H1 (cell line): ENCODE results near the gene OR1K1. TPM values are rescaled to one million over a fixed set of nuclear protein-coding genes. Genes with fewer than 3 reads are reported as not detected.
A peak's percentile ranks its signal among the peaks of the same experiment; 100 is the strongest.

Experiments
- CTCF ChIA-PET: fragments of 300-600 bp; sonication (Branson Sonifier 250); formaldehyde crosslinking; loops from one replicate; lab custom pipeline; 2021; ENCODE audit not compliant: partially characterized antibody; lab: Charles Lee
- POLR2A ChIA-PET: fragments of 300-600 bp; sonication (Branson Sonifier 250); formaldehyde crosslinking; loops from one replicate; lab custom pipeline; 2021; ENCODE audit warnings: inconsistent platforms; ENCODE audit not compliant: partially characterized antibody; lab: Charles Lee
- DNase-seq, 2 experiments: peaks; one replicate each; pipeline versions ENCODE4 v3.0.0 to v3.0.0-alpha.2; 2010 to 2022; ENCODE audit warnings: low spot score in 2 of 2, low read depth in 1 of 2, mixed read lengths in 1 of 2
- FAIRE-seq: peaks from 2 replicates; lab custom pipeline; 2011; peaks lifted over from hg19 to GRCh38; lab: Jason Lieb, UNC
- H2AFZ ChIP-seq: 2 replicates; pipeline ENCODE4 v1.8.1; 2012; ENCODE audit warnings: low read length, inconsistent platforms
- H2AK5ac ChIP-seq: 2 replicates; pipeline ENCODE4 v1.6.1; 2013; ENCODE audit warnings: low read depth, low read length
- H2BK120ac ChIP-seq: replicated peaks from 2 replicates; pipeline ENCODE3; 2013; ENCODE audit warnings: low read depth, low read length, inconsistent platforms
- H2BK12ac ChIP-seq: 2 replicates; pipeline ENCODE4 v1.6.1; 2013; ENCODE audit warnings: low read depth, low read length
- H2BK15ac ChIP-seq: 2 replicates; pipeline ENCODE4 v1.6.1; 2013; ENCODE audit warnings: low read length
- H2BK20ac ChIP-seq: 2 replicates; pipeline ENCODE4 v1.6.1; 2013; ENCODE audit warnings: low read length
- H2BK5ac ChIP-seq: 2 replicates; pipeline ENCODE4 v1.6.1; 2013; ENCODE audit warnings: low read depth, low read length
- H3K14ac ChIP-seq: 2 replicates; pipeline ENCODE4 v1.6.1; 2013; ENCODE audit warnings: inconsistent platforms; ENCODE audit not compliant: insufficient read length
- H3K18ac ChIP-seq: 2 replicates; pipeline ENCODE4 v1.6.1; 2013; ENCODE audit warnings: low read length; ENCODE audit errors: extremely low read depth
- H3K23ac ChIP-seq: 2 replicates; pipeline ENCODE4 v1.6.1; 2013; ENCODE audit warnings: inconsistent platforms; ENCODE audit not compliant: insufficient read length
- H3K23me2 ChIP-seq: 2 replicates; pipeline ENCODE4 v1.6.1; 2013; ENCODE audit warnings: low read depth, low read length
- H3K27ac ChIP-seq: 2 replicates; pipeline ENCODE4 v1.6.1; 2011; ENCODE audit warnings: low read depth, low read length, inconsistent platforms
- H3K27me3 ChIP-seq, 4 experiments: replicated peaks in 1 of 4; 1 replicate in 1 of 4; 2 replicates in 3 of 4; pipeline versions ENCODE4 v1.6.1 to v1.8.1; 2011 to 2013; ENCODE audit warnings: low read length in 3 of 4, mild to moderate bottlenecking in 3 of 4, inconsistent platforms in 2 of 4, mixed read lengths in 2 of 4, moderate library complexity in 1 of 4; ENCODE audit not compliant: control insufficient read depth in 3 of 4, insufficient read depth in 3 of 4; ENCODE audit errors: extremely low read depth in 1 of 4
- H3K36me3 ChIP-seq, 4 experiments: 2 replicates each; pipeline versions ENCODE4 v1.6.1 to v1.8.1; 2011 to 2013; ENCODE audit warnings: mild to moderate bottlenecking in 4 of 4, low read length in 3 of 4, moderate library complexity in 2 of 4, control low read depth in 1 of 4, inconsistent platforms in 1 of 4; ENCODE audit not compliant: insufficient read depth in 4 of 4, control insufficient read depth in 2 of 4
- H3K4ac ChIP-seq: replicated peaks from 2 replicates; pipeline ENCODE3; 2013; ENCODE audit warnings: low read length, low read depth, mixed read lengths, inconsistent platforms; ENCODE audit not compliant: insufficient read length
- H3K4me1 ChIP-seq, 4 experiments: replicated peaks in 1 of 4; 1 replicate in 1 of 4; 2 replicates in 3 of 4; pipeline versions ENCODE4 v1.6.1 to v1.8.1; 2011 to 2013; ENCODE audit warnings: low read length in 3 of 4, inconsistent platforms in 2 of 4, mixed read lengths in 1 of 4; ENCODE audit not compliant: insufficient read depth in 4 of 4, control insufficient read depth in 3 of 4
- H3K4me2 ChIP-seq, 2 experiments: 2 replicates each; pipeline versions ENCODE4 v1.6.1 to v1.8.1; 2011 to 2013; ENCODE audit warnings: low read depth in 2 of 2, low read length in 2 of 2, control low read depth in 1 of 2, inconsistent platforms in 1 of 2, mild to moderate bottlenecking in 1 of 2; ENCODE audit not compliant: insufficient read depth in 1 of 2
- H3K4me3 ChIP-seq, 4 experiments: fragments of 200-600, 300-600 bp in 1 of 4; sonication (generic), shearing (Covaris generic), sonication (Bioruptor Twin) in 1 of 4; 2 replicates each; pipeline versions ENCODE4 v1.5.1 to v1.8.1; 2011 to 2016; ENCODE audit warnings: low read length in 4 of 4, low read depth in 3 of 4, control low read depth in 2 of 4, inconsistent platforms in 2 of 4, mild to moderate bottlenecking in 2 of 4, mixed read lengths in 1 of 4, moderate library complexity in 1 of 4; ENCODE audit not compliant: insufficient read depth in 2 of 4; ENCODE audit errors: extremely low read depth in 1 of 4
- H3K56ac ChIP-seq: replicated peaks from 2 replicates; pipeline ENCODE3; 2013; ENCODE audit warnings: low read depth, mild to moderate bottlenecking, mixed read lengths, low read length, inconsistent platforms; ENCODE audit not compliant: insufficient read length
- H3K79me1 ChIP-seq: 2 replicates; pipeline ENCODE4 v1.6.1; 2013; ENCODE audit warnings: low read depth, low read length, control low read depth
- H3K79me2 ChIP-seq, 2 experiments: 2 replicates each; pipeline versions ENCODE4 v1.6.1 to v1.8.1; 2012 to 2013; ENCODE audit warnings: low read length in 2 of 2, mild to moderate bottlenecking in 2 of 2, inconsistent platforms in 1 of 2; ENCODE audit not compliant: insufficient read depth in 2 of 2, control insufficient read depth in 1 of 2
- H3K9ac ChIP-seq, 4 experiments: replicated peaks in 1 of 4; 1 replicate in 1 of 4; 2 replicates in 3 of 4; pipeline versions ENCODE4 v1.6.1 to v1.8.1; 2011 to 2013; ENCODE audit warnings: low read depth in 3 of 4, low read length in 3 of 4, control low read depth in 2 of 4, mild to moderate bottlenecking in 2 of 4, moderate library complexity in 2 of 4, inconsistent platforms in 1 of 4; ENCODE audit errors: extremely low read depth in 1 of 4
- H3K9me3 ChIP-seq, 2 experiments: 2 replicates each; pipeline versions ENCODE4 v1.6.1 to v1.8.1; 2012 to 2013; ENCODE audit warnings: mild to moderate bottlenecking in 2 of 2, moderate library complexity in 2 of 2, control low read depth in 1 of 2, inconsistent platforms in 1 of 2, low read depth in 1 of 2, low read length in 1 of 2, mixed read lengths in 1 of 2; ENCODE audit not compliant: insufficient read depth in 2 of 2
- H4K20me1 ChIP-seq, 2 experiments: replicated peaks in 1 of 2; 2 replicates each; pipeline versions ENCODE3 to v1.8.1; 2011 to 2013; ENCODE audit warnings: inconsistent platforms in 2 of 2, low read length in 2 of 2, mild to moderate bottlenecking in 1 of 2; ENCODE audit not compliant: insufficient read depth in 2 of 2, control insufficient read depth in 1 of 2
- H4K5ac ChIP-seq: 2 replicates; pipeline ENCODE4 v1.6.1; 2013; ENCODE audit warnings: low read length, low read depth, mixed read lengths, inconsistent platforms; ENCODE audit not compliant: insufficient read length
- H4K8ac ChIP-seq: 2 replicates; pipeline ENCODE4 v1.8.0; 2013; ENCODE audit warnings: mild to moderate bottlenecking, moderate library complexity, low read length, inconsistent platforms; ENCODE audit not compliant: insufficient read depth; ENCODE audit errors: extremely low read depth
- H4K91ac ChIP-seq: replicated peaks from 2 replicates; pipeline ENCODE3; 2013; ENCODE audit warnings: low read length, mixed read lengths, inconsistent platforms; ENCODE audit not compliant: insufficient read length
- FOSL1 ChIP-seq: IDR thresholded peaks from 2 replicates; pipeline ENCODE4 v1.6.1; 2011; ENCODE audit warnings: mild to moderate bottlenecking, low read depth, low read length, moderate library complexity; ENCODE audit not compliant: insufficient read depth
- MAFK ChIP-seq: IDR thresholded peaks from 2 replicates; pipeline ENCODE4 v1.6.1; 2012; ENCODE audit warnings: low read depth, mild to moderate bottlenecking, improper control_type of control experiment, low read length
- TAF1 ChIP-seq: IDR thresholded peaks from 2 replicates; pipeline ENCODE4 v1.6.1; 2011; ENCODE audit warnings: mild to moderate bottlenecking, low read depth, low read length
- TAF7 ChIP-seq: optimal IDR thresholded peaks from 2 replicates; pipeline ENCODE3; 2011; ENCODE audit warnings: low read depth, mild to moderate bottlenecking, inconsistent platforms, low read length, moderate library complexity, borderline replicate concordance
- WGBS, 2 experiments: shearing (Covaris generic) in 1 of 2; methylation state at CpG; one replicate each; pipeline versions ENCODE4 v1.1.6 to v1.1.7; 2013 to 2015; ENCODE audit warnings: low lambda C conversion rate in 2 of 2, mixed read lengths in 2 of 2, inconsistent platforms in 1 of 2, low coverage in 1 of 2, missing lambda C conversion rate in 1 of 2; ENCODE audit not compliant: insufficient replicate concordance in 2 of 2, insufficient coverage in 1 of 2, insufficient read length in 1 of 2; ENCODE audit errors: extremely low coverage in 1 of 2, missing lambda C conversion rate in 1 of 2; 5-methylcytosine and 5-hydroxymethylcytosine counted together
- polyA plus RNA-seq, 7 experiments: library from polyadenylated mRNA; depleted of rRNA in 3 of 7; stranded (reverse) in 5 of 7; unstranded in 2 of 7; fragments of >200 nt in 5 of 7; fragments of 200-250 nt in 2 of 7; gene quantifications; 1 replicate in 5 of 7; 2 replicates in 1 of 7; 4 replicates in 1 of 7; pipeline versions ENCODE4 v1.2.1 to v1.2.3, GENCODE V29; 2011 to 2013; ENCODE audit warnings: missing spikeins in 2 of 7, mixed read lengths in 2 of 7
- total RNA-seq: library from RNA; stranded (reverse); fragmentation: NEBNext Ultra II Directional; extraction: Animal tissue kit (Norgen Biotek cat#: 25700); gene quantifications from 2 replicates; pipeline ENCODE4 v1.2.1, GENCODE V29; 2021

OR1K1 gene
- total and polyA plus RNA-seq, 2 of the 8 experiments (the other 6 are each of a cell fraction or from before 2014, with no cell fraction given) = not detected

DNA sequence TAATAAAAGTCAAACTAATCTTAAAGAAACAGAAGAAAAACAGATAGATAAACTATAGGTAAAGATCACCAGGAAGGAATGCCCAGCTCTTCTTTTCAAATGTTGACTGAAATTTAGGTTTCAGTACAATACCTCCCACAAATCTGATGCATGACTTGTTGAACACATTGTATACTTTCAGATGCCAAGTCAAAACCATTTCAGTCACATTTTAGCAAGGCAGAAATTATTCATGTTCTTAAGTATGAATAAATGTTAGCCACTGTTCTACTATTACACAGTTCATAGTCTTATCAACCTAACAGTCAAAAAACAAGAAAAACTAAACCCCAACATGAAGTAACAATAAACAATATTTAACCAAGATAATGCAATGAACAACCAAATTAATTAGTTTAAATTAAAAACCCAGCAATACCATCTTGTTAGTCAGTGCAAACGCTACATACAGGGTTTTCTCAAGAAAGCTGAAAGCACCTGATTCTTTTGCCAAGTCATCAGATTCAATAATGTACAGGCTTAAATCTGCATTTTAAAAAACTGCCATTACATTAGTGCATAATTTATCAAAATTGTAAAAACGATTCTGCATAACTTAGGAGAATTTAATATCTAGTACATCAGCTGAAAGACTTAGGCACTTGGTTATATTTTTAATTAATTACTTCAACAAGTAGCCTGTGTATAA lies 48.5 kb downstream of the OR1K1 start:
- Histone ChIP-seq H3K9me3 (no peaks in the 10 kb centered on the region; a peak in 1 of 4 replicates), H2BK15ac (no peak overlapping the region), H3K27ac (no peak overlapping the region), H3K23ac (no peak overlapping the region), H3K4me3 (no peak overlapping the region), H4K20me1 (no peaks in the 10 kb centered on the region), H4K91ac (no peak overlapping the region), H2AK5ac (no peak overlapping the region), H2BK5ac (no peak overlapping the region), H3K4ac (no peak overlapping the region), H3K36me3 (peaks cover 9 to 43% (median 29%) of the 10 kb centered on the region in 4 experiments), H3K27me3 (no peaks in the 10 kb centered on the region), H3K9ac (no peak overlapping the region), H3K18ac (no peak overlapping the region), H3K79me2 (no peaks in the 10 kb centered on the region), H2BK120ac (no peak overlapping the region), H4K8ac (no peak overlapping the region), H3K4me2 (no peak overlapping the region), H3K4me1 (no peaks in the 10 kb centered on the region), H3K14ac (no peak overlapping the region), H2BK12ac (no peak overlapping the region), H3K56ac (no peak overlapping the region), H3K79me1 (no peaks in the 10 kb centered on the region), H3K23me2 (no peaks in the 10 kb centered on the region), H2BK20ac (no peak overlapping the region), H4K5ac (no peak overlapping the region), H2AFZ (no peak overlapping the region)
- no peak for FAIRE-seq
- no peak for DNase-seq
- POLR2A ChIA-PET = interaction anchor here (1.1 kb wide), 1 partner anchor 11 kb away, joined by 3 read pairs; no protein-coding TSS in a partner anchor
- TF ChIP-seq TAF7 (no peak), FOSL1 (no peak), TAF1 (no peak), MAFK (0 out of 2 replicates have a peak, but pooled peaks have one; percentile 8)
- CTCF ChIA-PET = interaction anchor here (0.6 to 1.6 kb wide), 2 partner anchors 13 to 721 kb away, joined by 4 to 5 read pairs; no protein-coding TSS in a partner anchor
- 75% methylated on average over 2 of the region's 2 CpGs; no CpG with 5 or more reads in 1 of the 2 experiments for WGBS, 2 experiments
